Fibroblast of peridontal ligament (primary cell): Measurements from ENCODE around the gene IL16.

Experiments used
- DNase-seq: peaks from one replicate; pipeline ENCODE4 v3.0.0-alpha.2; 2010; ENCODE audit errors: extremely low read depth

The IL16 gene

DNA sequence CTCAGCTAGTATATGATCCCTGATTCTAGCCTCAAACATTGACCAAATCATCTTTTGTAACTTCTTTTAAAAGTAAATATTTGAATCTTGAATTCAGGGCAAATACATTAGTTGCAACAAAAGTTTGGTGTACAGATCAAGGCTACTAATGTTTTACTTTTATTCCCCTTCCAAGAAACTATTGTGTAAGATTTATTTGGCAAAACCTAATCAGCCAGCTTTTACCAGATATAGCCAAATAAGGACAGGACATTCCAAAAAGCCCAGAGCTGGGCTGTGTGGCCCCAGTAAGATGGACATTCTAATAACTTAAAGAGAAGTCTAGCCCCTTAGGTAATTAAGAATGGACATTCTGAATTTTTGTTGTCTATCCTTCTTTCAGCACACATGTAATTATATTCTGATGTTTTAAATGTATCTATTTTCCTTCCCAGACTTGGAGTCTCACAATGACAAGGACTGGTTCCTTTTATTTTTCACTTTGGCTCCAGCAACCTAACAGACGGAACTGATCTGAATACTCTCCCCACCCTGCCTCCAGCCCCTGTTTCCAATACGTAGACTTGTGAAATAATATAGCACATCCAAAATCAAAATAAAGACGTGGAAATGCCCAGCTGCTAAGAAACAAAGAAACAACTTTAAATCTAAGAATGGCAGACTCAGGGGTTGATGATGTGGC lies 79.2 kb downstream of the IL16 start:
- peak; percentile 73 for DNase-seq

DNA sequence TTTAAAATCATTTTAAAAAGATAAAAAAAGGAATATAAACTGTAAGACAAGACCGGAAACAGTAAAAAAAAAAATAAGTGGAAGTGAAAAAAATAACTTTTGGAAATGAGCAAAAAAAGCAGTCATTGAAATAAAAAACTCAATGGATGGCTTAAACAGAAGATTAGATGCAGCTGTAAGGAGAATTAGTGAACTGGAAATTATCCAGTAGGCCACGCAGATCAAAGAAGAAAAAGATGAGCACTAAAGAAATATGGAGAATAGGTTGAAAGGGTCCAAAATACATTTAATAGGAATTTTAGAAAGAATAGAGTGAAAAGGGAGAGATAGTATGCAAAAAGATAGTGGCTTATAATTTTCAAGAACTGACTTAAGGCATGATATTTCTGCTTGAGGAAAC lies 80.3 kb downstream of the IL16 start:
- no peak for DNase-seq

DNA sequence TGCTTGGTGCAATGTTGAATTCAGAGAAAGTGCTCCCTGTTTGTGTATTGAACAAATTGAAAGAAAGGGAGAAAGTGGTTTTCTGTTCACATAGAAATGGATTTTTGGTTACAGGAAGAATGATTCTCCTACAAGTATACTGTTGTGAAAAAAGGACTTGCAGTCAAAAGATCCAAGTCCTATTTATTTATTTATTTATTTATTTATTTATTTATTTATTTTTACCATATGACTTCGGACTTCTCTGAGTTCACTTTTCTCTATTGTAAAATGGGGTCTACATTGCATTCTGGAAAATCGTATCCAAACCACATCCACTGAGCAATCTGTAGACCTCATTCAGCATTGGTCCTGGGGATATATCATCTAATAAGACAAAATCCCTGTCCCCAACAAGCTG lies 81.2 kb downstream of the IL16 start:
- no peak for DNase-seq

DNA sequence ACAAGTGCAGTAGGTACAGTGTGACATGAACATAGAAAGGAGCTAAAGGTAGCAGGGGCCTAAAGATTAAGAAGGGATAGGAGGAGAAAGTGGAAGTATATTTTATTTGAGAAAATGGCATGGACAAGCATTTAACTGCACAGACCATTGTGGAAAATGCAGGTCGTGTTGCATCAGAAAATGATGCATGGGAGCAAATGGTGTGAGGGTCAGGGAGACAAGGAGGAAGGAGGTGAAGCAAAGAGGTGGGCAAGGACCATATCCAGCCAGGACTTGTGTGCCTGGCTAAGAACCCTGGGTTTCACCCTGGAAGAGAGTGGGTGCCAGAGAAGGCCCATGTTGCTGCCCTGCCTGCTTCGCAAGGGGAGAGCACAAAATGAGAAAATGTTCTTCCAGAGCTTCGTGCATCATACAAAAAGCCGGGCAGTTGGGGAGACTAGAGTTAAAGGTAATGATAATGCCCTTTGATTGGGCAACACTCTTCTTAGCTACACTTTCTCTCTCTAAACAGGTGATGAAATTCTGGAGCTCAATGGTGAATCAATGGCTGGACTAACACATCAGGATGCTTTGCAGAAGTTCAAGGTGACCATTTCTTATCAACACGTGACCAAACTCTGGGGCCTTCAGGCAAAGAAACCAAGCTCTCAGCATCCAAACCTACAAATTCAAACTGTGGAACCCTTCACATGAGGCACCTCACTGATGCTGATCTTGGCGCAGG lies 81.8 kb downstream of the IL16 start:
- DNase-seq: no peak

DNA sequence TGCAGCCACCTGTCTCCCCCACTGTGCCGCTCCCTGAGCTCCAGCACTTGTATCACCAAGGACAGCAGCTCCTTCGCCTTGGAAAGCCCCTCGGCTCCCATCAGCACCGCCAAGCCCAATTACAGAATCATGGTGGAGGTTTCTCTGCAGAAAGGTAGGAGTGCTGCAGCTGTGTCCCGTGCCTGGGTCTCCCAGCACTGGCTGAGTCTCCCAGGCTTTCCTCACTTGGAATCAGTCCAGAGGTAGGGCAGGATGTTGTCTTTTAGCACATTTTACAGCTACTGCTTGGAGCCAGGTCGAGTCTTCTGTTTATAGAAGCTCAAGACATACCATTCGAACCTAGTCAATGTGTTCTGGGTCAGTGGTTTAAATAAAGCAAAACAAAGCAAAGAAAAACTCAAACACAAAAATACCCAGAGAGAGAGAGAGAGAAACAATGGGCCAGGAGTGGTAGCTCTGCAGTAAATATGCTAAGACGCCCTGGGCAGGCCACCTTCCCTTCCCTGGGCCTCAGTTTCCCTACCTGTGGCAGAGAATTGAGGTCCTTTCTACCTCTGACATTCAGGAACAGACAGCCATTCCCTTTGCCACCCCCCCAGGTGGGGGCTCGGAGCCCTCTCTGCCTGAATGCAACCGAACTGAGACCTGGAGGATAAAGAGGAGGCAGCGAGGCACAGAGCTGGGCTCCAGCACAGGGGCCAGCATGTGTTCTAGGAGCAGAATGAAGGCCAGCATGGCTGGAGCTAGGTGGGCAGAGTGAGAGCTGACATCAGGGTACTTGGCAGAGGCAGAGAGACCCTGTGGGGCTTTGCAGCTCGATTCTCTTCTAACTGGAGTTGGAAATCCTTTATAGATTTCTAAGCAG lies 83.2 kb downstream of the IL16 start:
- no peak for DNase-seq

DNA sequence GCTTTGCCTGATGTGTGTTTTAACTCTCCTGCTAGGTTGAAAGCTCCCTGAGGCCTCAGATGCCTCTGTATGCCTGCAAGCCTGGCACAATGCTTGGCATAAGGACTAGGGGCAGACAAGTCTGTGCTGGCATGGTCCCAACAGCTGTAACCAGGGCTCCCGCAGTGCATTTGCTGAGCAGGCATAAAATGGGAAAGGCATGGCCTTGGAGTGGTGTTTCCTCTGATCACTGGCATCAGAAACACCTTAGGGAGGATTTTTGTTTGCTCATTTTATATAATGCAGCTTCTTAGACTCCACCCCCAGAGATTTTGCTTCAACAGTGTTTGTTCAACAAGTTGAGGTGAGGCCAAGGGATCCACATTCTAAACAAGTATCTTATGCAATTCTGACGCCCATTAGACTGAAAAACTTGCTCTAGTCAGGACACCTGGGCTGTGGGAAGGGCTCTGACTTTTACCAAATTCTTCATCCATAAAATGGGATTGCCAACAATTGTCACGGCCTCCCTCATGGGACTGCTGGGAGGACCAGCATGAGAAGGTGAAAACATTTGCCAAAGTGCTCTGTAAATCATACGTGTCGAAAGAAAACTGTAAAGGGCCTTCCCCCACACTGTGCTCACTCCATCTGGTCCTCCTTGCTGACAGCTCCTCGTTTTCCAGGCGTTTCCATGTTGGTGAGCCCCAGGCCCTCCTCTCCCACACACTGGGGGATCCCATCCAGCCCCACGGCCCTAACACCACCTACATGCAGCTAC lies 84.2 kb downstream of the IL16 start:
- no peak for DNase-seq

DNA sequence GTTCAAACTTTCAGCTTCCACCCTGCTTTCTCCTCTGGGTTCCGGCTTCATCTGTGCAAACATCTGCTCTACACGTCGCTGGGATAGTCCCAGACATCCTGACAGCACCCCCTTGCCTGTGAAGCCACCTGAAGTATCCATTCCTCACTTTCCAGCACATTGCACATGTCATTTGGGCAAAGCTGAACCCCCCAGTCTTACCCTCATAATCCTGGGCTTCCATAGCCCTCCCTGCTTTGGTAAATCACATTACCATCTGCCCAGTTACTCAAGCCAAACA lies 84.7 kb downstream of the IL16 start:
- DNase-seq: no peak

DNA sequence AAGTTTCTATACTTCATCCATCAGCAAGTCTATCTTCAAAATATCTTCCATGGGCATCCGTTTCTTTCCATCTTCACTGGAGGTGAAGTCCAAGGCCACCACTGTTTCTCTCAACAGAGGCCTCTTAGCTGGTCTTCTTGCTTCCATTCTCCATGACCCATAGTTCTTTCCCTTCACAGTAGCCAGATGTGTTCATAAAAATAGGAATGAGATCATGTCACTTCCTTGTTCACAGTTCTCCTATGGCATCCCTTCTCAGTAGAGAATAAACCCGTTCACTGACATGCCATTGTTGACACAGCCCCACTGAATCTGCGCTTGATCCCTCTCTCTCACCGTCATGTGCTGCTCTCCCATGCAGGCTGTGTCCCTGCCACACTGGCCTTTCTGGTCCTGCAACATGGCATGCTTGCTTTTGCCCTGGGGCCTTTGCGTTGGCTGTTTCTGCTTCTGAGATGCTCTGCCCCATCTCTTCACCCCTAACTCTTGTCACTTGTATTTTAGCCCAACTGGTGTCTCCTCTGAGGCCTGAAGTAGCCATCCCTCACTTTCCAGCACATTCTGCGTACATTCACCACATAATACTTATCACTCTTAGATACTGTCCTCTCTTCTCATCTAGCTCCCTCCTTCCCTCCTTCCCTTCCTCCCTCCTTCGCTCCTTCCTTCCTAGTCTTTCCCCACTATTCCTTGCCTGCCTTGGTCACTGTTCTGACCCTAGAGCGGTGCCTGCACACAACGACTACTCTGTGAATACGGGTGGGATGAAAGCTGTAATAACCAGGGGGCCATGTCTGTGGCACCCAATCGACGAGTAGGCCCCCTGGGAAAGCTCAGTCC lies 85.3 kb downstream of the IL16 start:
- no peak for DNase-seq

DNA sequence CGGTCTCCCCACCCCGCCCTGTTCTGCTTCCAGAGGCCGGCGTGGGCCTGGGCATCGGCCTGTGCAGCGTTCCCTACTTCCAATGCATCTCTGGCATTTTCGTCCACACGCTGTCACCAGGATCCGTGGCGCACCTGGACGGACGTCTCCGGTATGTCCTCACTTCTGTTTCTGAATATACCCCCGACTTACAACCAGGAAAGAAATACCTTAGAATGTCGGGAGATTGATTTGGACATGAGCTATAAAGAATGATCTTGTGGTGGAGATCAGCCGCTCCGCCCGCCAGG lies 85.9 kb downstream of the IL16 start:
- DNase-seq: no peak

DNA sequence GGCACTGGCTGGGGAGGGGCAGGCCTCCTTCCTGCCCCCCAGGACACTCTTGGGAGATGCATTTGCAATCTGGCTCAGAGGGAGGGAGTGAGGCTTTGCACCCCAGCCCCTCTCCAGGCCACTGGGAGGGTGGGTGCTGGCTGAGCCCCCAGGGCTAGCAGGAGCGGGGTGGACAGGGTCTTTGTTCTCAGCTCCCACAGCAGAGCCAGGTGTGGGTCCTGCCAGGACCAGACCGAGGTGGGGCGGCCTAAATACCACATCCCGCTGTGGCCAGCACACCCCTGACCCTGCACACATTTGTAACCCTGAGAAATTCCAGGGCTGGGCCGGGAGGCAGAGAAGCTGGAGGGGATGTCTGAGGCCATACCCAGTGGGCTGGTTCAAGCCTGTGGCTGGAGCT lies 86.2 kb downstream of the IL16 start:
- DNase-seq: no peak

DNA sequence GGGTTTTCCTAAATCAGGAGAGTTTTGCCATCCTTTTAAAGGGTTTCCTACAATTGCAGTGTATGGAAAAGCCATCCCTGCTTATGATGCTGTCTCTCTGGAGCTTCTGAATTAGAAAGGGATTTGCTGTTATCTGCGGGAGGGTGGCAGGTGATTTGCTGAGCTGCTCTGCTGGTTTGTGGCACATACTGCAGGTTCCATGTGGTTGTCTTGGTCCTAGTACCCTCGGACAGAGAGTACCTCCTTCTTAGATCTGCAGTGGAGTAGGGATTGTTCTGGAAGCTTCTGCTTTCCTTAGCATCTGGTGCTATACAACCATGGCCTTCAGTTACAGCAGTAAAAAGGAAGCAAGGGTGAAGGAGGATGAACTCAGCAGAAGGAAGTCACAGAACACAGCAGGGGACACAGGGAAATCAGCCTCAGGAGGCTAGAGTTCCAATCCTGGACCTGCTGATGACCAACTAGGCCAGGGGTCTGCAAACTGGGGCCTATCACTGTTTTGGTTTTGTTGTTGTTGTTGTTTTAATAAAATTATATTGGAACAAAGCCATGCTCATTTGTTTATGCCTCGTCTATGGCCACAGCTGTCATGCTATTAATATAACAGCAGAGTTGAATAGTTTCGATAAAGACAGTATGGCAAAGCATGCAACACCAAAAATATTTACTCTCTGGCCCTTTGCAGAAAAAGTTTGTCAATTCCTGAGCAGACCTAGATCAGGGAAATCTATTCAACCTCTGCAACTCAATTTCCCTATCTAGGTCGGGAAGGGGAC lies 87.8 kb downstream of the IL16 start:
- DNase-seq: no peak

DNA sequence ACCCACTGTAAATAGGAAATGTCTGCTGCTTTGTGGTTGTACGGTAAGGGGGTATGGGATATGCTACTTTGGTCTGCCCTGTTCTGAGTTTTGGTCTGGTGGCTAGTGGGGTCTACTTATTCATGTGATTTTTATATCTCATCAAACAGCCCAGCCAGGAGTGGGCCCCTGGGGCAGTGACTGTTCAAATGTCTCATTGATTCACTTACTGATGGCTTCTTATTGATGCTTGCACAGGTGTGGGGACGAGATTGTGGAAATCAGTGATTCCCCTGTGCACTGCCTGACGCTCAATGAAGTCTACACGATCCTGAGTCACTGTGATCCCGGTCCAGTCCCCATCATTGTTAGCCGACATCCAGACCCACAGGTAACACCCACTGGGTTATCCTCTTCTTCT lies 88.8 kb downstream of the IL16 start:
- no peak for DNase-seq

DNA sequence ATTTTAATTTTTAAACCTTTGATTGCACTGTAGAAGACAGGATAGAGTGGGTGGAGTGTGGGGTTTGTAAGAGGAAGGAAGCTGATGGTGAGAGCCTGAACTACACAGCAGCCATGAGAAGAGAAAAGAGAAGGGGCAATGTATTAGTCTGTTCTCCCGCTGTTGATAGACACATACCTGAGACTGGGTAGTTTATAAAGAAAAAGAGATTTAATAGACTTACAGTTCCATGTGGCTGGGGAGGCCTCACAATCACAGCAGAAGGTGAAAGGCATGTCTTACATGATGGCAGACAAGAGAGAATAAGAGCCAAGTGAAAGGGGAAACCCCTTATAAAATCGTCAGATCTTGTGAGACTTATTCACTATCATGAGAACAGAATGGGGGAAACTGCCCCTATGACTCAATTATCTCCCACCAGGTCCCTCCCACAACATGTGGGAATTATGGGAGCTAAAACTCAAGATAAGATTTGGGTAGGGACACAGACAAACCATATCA lies 90.0 kb downstream of the IL16 start:
- no peak for DNase-seq

DNA sequence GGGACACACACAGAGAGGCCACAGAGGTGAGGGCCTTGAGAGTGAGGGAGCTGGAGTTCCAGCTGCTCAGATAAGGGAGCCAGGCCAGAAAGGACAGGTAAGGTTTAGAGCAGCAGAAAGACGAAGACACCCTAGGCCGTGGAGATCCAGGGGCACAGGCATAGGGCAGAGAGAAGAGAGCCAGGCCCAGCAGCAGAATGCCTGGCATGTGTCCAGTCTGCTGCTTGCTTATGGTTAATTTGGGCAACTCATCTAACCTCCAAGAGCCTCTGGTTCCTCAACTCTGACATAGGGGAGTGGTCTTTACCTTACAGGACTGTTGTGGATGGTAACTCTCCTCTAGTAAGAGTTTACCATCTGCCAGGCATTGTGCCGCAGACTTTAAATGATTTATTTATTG lies 91.4 kb downstream of the IL16 start:
- no peak for DNase-seq

DNA sequence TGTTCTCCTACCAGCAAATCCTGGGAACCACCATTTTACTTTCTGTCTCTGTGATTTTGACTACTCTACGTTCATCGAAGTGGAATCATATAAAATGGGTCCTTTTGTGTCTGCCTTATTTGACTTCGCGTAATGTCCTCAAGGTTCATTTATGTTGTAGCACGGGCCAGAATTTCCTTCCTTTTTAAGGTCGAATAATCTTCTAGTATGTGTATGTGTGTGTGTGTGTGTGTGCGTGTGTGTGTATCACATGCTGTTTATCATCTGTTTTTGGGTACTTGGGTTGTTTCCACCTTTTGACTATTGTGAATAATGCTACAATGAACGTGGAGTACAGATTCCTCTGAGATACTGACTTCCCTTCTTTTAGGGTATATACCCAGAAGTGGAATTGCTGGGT lies 91.9 kb downstream of the IL16 start:
- no peak for DNase-seq

DNA sequence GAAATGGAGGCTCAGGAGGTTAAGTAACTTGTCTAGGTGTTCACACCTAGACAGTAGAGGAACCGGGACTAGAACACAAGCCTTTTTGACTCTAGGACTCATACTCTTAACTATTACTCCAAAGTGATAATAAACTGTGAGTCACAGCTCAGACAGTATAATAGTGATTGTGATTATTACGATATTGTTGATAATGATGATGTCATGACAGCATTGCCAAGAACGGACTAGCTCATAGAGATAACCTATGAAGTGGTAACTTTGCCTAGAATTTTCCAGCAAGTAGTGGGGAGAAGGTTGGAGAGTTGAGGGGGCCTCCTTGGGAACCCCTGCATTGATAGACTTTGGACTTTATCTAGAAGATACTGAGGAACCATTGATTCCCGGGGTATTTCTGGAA lies 93.2 kb downstream of the IL16 start:
- no peak for DNase-seq

DNA sequence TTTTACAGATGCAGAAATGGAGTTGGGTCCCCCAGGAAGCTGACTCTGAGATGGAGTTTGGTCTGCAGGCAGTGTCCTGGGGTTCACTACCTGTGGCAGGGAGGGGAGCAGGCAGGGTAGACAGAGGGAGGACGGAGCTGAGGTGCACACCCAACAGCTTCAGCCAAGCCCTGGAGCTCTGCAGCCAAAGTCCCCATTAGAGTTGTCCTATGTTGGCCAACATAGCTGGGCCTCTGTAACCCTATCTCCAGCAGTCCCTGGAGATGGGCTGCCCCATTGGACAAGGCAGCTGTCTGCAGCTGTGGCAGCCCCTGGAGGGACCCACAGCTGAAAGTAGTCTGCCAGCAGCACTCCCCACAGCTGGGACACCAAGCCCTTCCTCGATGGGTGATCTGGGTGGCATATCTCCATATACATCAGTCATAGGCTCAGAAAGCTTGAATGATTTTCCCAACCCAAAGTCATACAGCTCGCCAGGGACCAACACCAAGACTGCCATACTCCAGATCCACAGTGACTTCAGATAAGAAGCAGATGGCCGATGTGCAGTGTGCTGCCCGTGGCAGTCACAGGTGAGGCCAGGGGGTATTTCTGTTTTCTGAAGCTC lies 95.3 kb downstream of the IL16 start:
- no peak for DNase-seq

DNA sequence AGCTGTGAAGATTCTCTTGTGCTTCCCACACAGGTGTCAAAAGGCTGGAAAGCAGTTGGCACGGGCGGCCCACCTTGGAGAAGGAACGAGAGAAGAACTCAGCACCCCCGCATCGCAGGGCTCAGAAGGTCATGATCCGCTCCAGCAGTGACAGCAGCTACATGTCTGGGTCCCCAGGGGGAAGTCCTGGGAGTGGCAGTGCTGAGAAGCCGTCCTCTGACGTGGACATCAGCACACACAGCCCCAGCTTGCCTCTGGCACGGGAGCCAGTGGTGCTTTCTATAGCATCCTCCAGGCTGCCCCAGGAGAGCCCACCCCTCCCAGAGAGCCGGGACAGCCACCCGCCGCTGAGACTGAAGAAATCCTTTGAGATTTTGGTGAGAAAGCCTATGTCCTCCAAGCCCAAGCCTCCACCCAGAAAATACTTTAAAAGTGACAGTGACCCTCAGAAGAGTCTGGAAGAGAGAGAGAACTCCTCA lies 95.9 kb downstream of the IL16 start:
- DNase-seq: no peak

DNA sequence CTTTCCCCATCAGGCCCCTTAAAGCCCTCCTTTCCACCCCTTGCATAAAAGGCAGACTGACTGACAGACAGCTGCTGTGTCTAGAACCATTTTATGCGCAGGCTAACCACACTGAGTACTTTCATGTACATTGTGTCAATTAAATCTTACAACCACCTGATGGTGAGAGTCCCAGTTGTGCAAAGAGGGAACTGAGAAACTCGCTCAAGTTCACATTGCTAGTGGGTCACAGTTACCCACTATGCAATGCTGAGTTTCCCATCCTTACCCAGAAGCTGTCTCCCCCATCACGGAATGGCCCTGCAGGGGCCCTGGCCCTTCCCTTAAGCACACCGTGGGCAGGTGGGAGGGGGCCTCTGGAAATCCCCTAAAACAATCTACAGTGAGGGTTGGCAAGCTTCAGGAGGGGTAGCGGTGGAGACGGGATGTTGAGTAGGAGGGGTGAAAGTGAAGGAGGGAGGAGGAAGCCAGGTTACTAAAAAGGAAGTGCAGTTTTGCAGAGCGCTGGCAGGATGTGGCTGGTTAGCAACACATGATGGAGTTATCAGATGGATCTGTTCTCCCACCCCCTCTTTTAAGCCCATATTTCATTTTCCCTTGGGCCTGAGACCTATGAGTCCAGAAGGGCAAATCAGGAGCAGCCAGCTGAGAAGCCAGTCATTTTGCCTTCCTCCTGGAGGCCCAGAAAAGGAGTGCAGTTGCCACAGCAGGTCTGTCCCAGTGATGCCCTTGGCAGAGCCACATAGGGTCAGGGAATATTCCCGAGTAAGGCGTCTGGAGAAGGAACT lies 97.2 kb downstream of the IL16 start:
- DNase-seq: no peak
